WI38 (cell line): ENCODE results near the gene OR52A1.
"Not testable (repeated sequence)": the region's sequence is repeated elsewhere in the genome, so short reads cannot be mapped to it uniquely, and the experiment has no call there.

ENCODE experiments used
- H3K4me3 ChIP-seq: 2 replicates; pipeline ENCODE4 v1.5.1; 2011; ENCODE audit warnings: low read depth, mild to moderate bottlenecking, control low read depth, low read length
- TF ChIP-seq, protein P1 (sequence below): IDR thresholded peaks from 2 replicates; pipeline ENCODE4 v1.5.1; 2012; ENCODE audit warnings: low read depth, mild to moderate bottlenecking, control low read depth, low read length

OR52A1 gene

DNA sequence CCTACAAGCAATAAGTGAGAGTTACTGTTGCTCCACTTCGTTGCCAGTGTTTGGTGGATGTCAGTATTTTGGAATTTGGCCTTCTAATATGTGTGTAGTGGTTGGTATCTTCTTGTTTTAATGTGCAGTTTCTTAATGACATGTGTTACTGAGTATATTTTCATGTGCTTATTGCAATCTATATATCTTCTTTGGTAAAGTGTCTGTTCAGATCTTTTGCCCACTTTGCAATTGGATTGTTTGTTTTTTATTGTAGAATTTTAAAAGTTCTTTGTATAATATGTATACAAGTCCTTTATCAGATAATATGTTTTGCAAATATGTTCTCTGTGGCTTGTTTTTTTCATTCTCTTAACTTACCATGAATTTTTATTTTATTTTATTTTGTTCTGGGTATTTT is 38.2 kb upstream of the OR52A1 start:
- TF ChIP-seq, protein P1, sequence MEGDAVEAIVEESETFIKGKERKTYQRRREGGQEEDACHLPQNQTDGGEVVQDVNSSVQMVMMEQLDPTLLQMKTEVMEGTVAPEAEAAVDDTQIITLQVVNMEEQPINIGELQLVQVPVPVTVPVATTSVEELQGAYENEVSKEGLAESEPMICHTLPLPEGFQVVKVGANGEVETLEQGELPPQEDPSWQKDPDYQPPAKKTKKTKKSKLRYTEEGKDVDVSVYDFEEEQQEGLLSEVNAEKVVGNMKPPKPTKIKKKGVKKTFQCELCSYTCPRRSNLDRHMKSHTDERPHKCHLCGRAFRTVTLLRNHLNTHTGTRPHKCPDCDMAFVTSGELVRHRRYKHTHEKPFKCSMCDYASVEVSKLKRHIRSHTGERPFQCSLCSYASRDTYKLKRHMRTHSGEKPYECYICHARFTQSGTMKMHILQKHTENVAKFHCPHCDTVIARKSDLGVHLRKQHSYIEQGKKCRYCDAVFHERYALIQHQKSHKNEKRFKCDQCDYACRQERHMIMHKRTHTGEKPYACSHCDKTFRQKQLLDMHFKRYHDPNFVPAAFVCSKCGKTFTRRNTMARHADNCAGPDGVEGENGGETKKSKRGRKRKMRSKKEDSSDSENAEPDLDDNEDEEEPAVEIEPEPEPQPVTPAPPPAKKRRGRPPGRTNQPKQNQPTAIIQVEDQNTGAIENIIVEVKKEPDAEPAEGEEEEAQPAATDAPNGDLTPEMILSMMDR, result no peak
- H3K4me3 ChIP-seq, result no peak overlapping the region

DNA sequence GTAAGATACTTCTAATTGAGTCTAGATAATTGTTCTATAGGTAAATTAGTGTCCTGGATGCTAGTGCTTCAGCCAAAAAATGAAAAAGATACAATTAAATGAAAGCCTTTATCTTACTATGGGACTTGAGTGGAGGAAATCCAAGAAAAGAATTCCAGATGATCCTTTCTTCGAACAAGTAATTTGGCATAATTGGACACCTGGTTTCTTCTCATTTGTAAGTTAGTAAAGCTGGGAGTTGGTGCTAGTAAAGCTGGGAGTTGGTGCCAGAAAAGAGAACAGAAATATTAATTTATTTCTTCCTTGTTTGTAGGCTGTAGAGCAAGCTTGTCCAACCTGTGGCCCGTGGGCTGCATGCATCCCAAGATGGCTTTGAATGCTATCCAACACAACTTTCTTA is 33.6 kb upstream of the OR52A1 start:
- H3K4me3 ChIP-seq, result no peak overlapping the region
- TF ChIP-seq, protein P1, result no peak

GRCh38 chr11:5178046-5178837 is 23.7 kb upstream of the OR52A1 start:
- TF ChIP-seq, protein P1, result no peak
- H3K4me3 ChIP-seq, result no peak overlapping the region

- TF ChIP-seq, protein P1, result no peak
- H3K4me3 ChIP-seq, result no peak overlapping the region
Measured at GRCh38 chr11:5174934-5175333, 20.4 kb upstream of the OR52A1 start.

DNA sequence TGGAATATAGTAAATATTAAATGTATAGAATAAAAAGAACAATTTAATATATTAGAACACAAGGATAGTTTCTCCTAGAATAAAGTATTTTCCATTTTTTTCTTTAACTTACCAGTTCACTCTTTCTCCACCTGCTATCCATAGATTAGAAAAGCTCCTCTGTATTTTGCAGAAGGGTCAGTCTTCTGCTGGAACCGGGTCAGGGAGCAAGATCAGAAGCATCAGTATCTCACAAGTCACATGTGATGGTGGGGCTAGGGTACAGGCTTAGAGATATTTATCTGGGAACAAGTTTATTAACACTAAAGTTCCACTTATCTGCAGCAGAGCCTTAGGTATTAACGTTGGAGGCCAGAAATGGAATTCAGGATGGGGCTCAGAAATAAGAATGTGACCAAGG is 17.3 kb upstream of the OR52A1 start:
- TF ChIP-seq, protein P1, result no peak
- no peak overlapping the region for H3K4me3 ChIP-seq

DNA sequence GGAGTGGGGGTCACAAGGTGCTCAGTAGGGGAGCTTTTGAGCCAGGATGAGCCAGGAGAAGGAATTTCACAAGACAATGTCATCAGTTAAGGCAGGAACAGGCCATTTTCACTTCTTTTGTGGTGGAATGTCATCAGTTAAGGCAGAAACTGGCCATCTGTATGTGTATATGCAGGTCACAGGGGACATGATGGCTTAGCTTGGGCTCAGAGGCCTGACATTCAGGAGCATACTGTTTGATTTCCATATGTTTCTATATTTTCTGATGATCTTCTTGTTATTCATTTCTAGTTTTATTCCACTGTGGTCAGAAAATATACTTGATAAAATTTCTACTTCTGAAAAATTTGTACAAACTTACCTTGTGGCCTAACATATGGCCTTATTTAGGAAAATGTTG is 11.3 kb upstream of the OR52A1 start:
- H3K4me3 ChIP-seq, result not testable (repeated sequence)

GRCh38 chr11:5164807-5165206 is 10.2 kb upstream of the OR52A1 start:
- not testable (repeated sequence) for H3K4me3 ChIP-seq

DNA sequence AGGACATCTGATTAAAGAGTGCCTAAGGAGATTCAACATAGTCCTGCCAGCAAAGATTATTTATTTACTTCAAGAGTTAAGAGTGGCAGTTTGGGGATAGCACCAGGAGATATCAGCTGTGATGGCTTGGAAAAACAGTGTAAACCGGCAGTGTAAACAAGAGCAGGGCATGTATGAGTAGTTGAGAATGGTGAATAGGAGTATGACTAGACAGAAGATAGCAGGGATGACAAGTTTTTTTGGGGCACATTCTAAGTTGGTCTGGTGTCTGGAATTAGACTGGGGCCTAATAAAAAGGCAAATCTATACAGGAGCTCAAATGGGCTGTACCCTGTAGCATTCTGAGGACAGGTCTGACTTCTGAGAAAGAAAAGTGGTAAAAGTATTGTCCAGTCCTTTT is 6.5 kb upstream of the OR52A1 start:
- not testable (repeated sequence) for H3K4me3 ChIP-seq

- not testable (repeated sequence) for H3K4me3 ChIP-seq
Measured at GRCh38 chr11:5160217-5160616, 5.7 kb upstream of the OR52A1 start.
